H9 (cell line): ENCODE measurements around the gene COG3. TPM values are rescaled to one million over a fixed set of nuclear protein-coding genes. Genes with fewer than 3 reads are reported as not detected.

Experiments
- DNase-seq: peaks from one replicate; pipeline ENCODE4 v3.0.0-alpha.2; 2017
- H2AFZ ChIP-seq: one replicate; pipeline ENCODE4 v1.6.1; 2013; ENCODE audit warnings: mild to moderate bottlenecking, low read length, control low read depth, moderate library complexity
- H2AK5ac ChIP-seq: 2 replicates; pipeline ENCODE4 v1.6.1; 2013; ENCODE audit warnings: low read length, control low read depth, mixed read lengths; ENCODE audit not compliant: insufficient read length
- H2BK120ac ChIP-seq: one replicate; pipeline ENCODE4 v1.6.1; 2013; ENCODE audit warnings: low read depth, mild to moderate bottlenecking, low read length, control low read depth, inconsistent platforms; ENCODE audit not compliant: poor library complexity, severe bottlenecking
- H2BK12ac ChIP-seq: 2 replicates; pipeline ENCODE4 v1.6.1; 2013; ENCODE audit warnings: low read length, control low read depth, mixed read lengths, low read depth; ENCODE audit not compliant: insufficient read length
- H2BK15ac ChIP-seq: 2 replicates; pipeline ENCODE4 v1.6.1; 2013; ENCODE audit warnings: low read depth, low read length, control low read depth
- H2BK20ac ChIP-seq: one replicate; pipeline ENCODE4 v1.6.1; 2013; ENCODE audit warnings: low read depth, mild to moderate bottlenecking, low read length, control low read depth, inconsistent platforms; ENCODE audit not compliant: poor library complexity, severe bottlenecking
- H2BK5ac ChIP-seq: 2 replicates; pipeline ENCODE4 v1.6.1; 2013; ENCODE audit warnings: low read length, control low read depth, mixed read lengths; ENCODE audit not compliant: insufficient read length
- H3K14ac ChIP-seq: 2 replicates; pipeline ENCODE4 v1.6.1; 2013; ENCODE audit warnings: low read length, control low read depth; ENCODE audit not compliant: insufficient read depth
- H3K18ac ChIP-seq: 2 replicates; pipeline ENCODE4 v1.6.1; 2013; ENCODE audit warnings: low read depth, mild to moderate bottlenecking, mixed read lengths, low read length, control low read depth; ENCODE audit not compliant: insufficient read length
- H3K23ac ChIP-seq: 2 replicates; pipeline ENCODE4 v1.6.1; 2013; ENCODE audit warnings: low read length, control low read depth, mixed read lengths, low read depth; ENCODE audit not compliant: insufficient read length
- H3K23me2 ChIP-seq: 2 replicates; pipeline ENCODE4 v1.6.1; 2013; ENCODE audit warnings: low read depth, mild to moderate bottlenecking, mixed read lengths, low read length, control low read depth; ENCODE audit not compliant: insufficient read length, poor library complexity, severe bottlenecking
- H3K27ac ChIP-seq: 2 replicates; pipeline ENCODE4 v1.5.1; 2013; ENCODE audit warnings: low read length, control low read depth, mixed read lengths, low read depth; ENCODE audit not compliant: insufficient read length
- H3K27me3 ChIP-seq: 2 replicates; pipeline ENCODE4 v1.6.1; 2013; ENCODE audit warnings: low read length, control low read depth, inconsistent platforms; ENCODE audit not compliant: insufficient read depth
- H3K4ac ChIP-seq: 2 replicates; pipeline ENCODE4 v1.6.1; 2013; ENCODE audit warnings: low read depth, mild to moderate bottlenecking, control low read depth, inconsistent platforms, low read length, moderate library complexity
- H3K4me1 ChIP-seq: 2 replicates; pipeline ENCODE4 v1.6.1; 2013; ENCODE audit warnings: low read length, control low read depth, inconsistent platforms; ENCODE audit not compliant: insufficient read depth
- H3K4me2 ChIP-seq: 2 replicates; pipeline ENCODE4 v1.6.1; 2013; ENCODE audit warnings: low read length, control low read depth, mixed read lengths; ENCODE audit not compliant: insufficient read length, insufficient read depth
- H3K56ac ChIP-seq: 2 replicates; pipeline ENCODE4 v1.6.1; 2013; ENCODE audit warnings: low read depth, mild to moderate bottlenecking, mixed read lengths, low read length, control low read depth; ENCODE audit not compliant: insufficient read length
- H3K79me1 ChIP-seq: 2 replicates; pipeline ENCODE4 v1.6.1; 2013; ENCODE audit warnings: low read depth, mild to moderate bottlenecking, moderate library complexity, low read length, control low read depth, inconsistent platforms; ENCODE audit not compliant: insufficient read depth, poor library complexity, severe bottlenecking
- H3K79me2 ChIP-seq: 2 replicates; pipeline ENCODE4 v1.6.1; 2013; ENCODE audit warnings: low read length, control low read depth, inconsistent platforms; ENCODE audit not compliant: insufficient read depth
- H3K9ac ChIP-seq: 2 replicates; pipeline ENCODE4 v1.6.1; 2013; ENCODE audit warnings: low read length, control low read depth, mixed read lengths; ENCODE audit not compliant: insufficient read length; ENCODE audit errors: extremely low read depth
- H3K9me3 ChIP-seq: one replicate; pipeline ENCODE4 v1.6.1; 2013; ENCODE audit warnings: low read depth, low read length, inconsistent platforms; ENCODE audit not compliant: control insufficient read depth
- H3T11ph ChIP-seq: one replicate; pipeline ENCODE4 v1.6.1; 2013; ENCODE audit warnings: mild to moderate bottlenecking, low read length, control low read depth, inconsistent platforms
- H4K20me1 ChIP-seq: one replicate; pipeline ENCODE4 v1.6.1; 2013; ENCODE audit not compliant: control insufficient read depth, insufficient read length, insufficient read depth
- H4K5ac ChIP-seq: 2 replicates; pipeline ENCODE4 v1.6.1; 2013; ENCODE audit warnings: low read depth, mild to moderate bottlenecking, mixed read lengths, low read length, control low read depth; ENCODE audit not compliant: insufficient read length
- H4K8ac ChIP-seq: replicated peaks from 2 replicates; pipeline ENCODE4 v1.6.1; 2013; ENCODE audit warnings: low read length, control low read depth, mixed read lengths, low read depth; ENCODE audit not compliant: insufficient read length
- H4K91ac ChIP-seq: 2 replicates; pipeline ENCODE4 v1.6.1; 2013; ENCODE audit warnings: low read depth, mild to moderate bottlenecking, moderate library complexity, mixed read lengths, low read length, control low read depth; ENCODE audit not compliant: insufficient read length
- H3K27ac Mint-ChIP-seq, 3 experiments: 2 replicates in 2 of 3; 3 replicates in 1 of 3; pipeline ENCODE4 v1.8.0; 2020 to 2021; ENCODE audit warnings: mixed read lengths in 3 of 3, mild to moderate bottlenecking in 1 of 3, moderate library complexity in 1 of 3
- H3K27me3 Mint-ChIP-seq: 2 replicates; pipeline ENCODE4 v1.8.0; 2021; ENCODE audit warnings: low read depth, mild to moderate bottlenecking, moderate library complexity, mixed read lengths
- H3K36me3 Mint-ChIP-seq, 3 experiments: 2 replicates in 2 of 3; 3 replicates in 1 of 3; pipeline ENCODE4 v1.8.0; 2020 to 2021; ENCODE audit warnings: low read depth in 3 of 3, mixed read lengths in 3 of 3; ENCODE audit not compliant: insufficient read depth in 1 of 3
- H3K4me1 Mint-ChIP-seq, 2 experiments: 2 replicates each; pipeline ENCODE4 v1.8.0; 2020; ENCODE audit warnings: mixed read lengths in 2 of 2
- H3K4me3 Mint-ChIP-seq, 2 experiments: 2 replicates in 1 of 2; 3 replicates in 1 of 2; pipeline ENCODE4 v1.8.0; 2020 to 2021; ENCODE audit warnings: mild to moderate bottlenecking in 2 of 2, mixed read lengths in 2 of 2, moderate library complexity in 1 of 2
- H3K9me3 Mint-ChIP-seq, 2 experiments: 2 replicates in 1 of 2; 3 replicates in 1 of 2; pipeline ENCODE4 v1.8.0; 2020; ENCODE audit warnings: mild to moderate bottlenecking in 2 of 2, mixed read lengths in 2 of 2, moderate library complexity in 1 of 2
- WGBS: extraction: QIAGEN DNeasy Blood & Tissue Kit; methylation state at CpG from one replicate; pipeline ENCODE4 v1.1.7; 2013; ENCODE audit warnings: missing lambda C conversion rate, low lambda C conversion rate, mixed read lengths; ENCODE audit not compliant: insufficient read length; ENCODE audit errors: extremely low coverage; 5-methylcytosine and 5-hydroxymethylcytosine counted together
- total RNA-seq: library from RNA; stranded (reverse); gene quantifications from 2 replicates; pipeline ENCODE4 v1.2.1, GENCODE V29; 2021
- TF ChIP-seq, protein P1 (sequence below): fragments of 200-600 bp; sonication (generic); conservative IDR thresholded peaks from 3 replicates; pipeline ENCODE4 v1.8.0; 2021; ENCODE audit warnings: antibody characterized with exemption, mild to moderate bottlenecking

The COG3 gene
- total RNA-seq, 1 experiment from 2014 or later, result 16.5 TPM

DNA sequence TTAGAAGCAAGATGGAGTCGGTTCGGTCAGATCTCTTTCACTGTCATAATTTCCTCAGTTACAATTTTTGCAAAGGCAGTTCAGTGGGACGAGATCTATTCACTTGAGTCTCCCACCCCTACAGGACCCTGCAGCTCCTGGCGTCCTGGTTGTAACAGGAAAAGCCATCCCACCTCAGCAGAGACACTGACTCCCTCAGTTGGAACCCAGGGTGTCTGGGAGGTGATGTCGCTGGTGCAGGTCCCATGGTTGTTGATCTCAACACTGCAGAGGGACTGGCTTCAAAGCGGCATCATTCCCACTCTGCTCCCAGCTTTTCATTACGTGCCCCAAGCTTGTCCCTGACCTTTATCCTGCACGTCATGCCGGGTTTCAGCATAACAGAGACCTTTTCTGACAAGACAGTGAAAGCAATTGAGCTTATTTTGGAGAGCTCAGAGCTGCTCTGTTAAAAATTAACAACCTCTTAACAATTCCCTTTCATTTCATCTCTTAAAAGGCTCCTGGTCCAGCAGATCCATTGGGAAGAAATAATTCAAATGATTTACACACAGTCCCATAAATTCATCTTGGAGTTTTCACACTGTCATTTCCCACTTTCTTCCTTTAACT is 17.6 kb upstream of the COG3 start:
- Histone ChIP-seq H4K91ac (no peak overlapping the region), H2AFZ (peak overlapping the region; percentile 42), H3K23me2 (no peaks in the 10 kb centered on the region), H3K56ac (no peak overlapping the region), H3K79me2 (no peaks in the 10 kb centered on the region), H3K9ac (no peak overlapping the region), H3K14ac (peak overlapping the region; percentile 73), H3K9me3 (no peaks in the 10 kb centered on the region), H2BK15ac (no peak overlapping the region), H4K20me1 (no peaks in the 10 kb centered on the region), H3K18ac (no peak overlapping the region), H3K4ac (no peak overlapping the region), H2BK5ac (peak overlapping the region; percentile 72), H2BK120ac (no peak overlapping the region), H3K27ac (no peak overlapping the region), H3K79me1 (no peaks in the 10 kb centered on the region), H3K27me3 (no peaks in the 10 kb centered on the region), H3K23ac (no peak overlapping the region), H4K8ac (no peak overlapping the region), H3K4me2 (no peak overlapping the region), H2AK5ac (no peak overlapping the region), H3T11ph (no peak overlapping the region), H2BK12ac (no peak overlapping the region), H3K4me1 (no peaks in the 10 kb centered on the region), H4K5ac (peak overlapping the region; percentile 87), H2BK20ac (no peak overlapping the region)
- WGBS, result no CpG with 5 or more reads among the region's 9 CpGs
- no peak for DNase-seq
- H3K36me3 Mint-ChIP-seq, result no peaks in the 10 kb centered on the region
- H3K27ac Mint-ChIP-seq, result peak overlapping the region in 1 of 3 experiments; percentile 32; a peak in 1 of 7 replicates
- TF ChIP-seq, protein P1, sequence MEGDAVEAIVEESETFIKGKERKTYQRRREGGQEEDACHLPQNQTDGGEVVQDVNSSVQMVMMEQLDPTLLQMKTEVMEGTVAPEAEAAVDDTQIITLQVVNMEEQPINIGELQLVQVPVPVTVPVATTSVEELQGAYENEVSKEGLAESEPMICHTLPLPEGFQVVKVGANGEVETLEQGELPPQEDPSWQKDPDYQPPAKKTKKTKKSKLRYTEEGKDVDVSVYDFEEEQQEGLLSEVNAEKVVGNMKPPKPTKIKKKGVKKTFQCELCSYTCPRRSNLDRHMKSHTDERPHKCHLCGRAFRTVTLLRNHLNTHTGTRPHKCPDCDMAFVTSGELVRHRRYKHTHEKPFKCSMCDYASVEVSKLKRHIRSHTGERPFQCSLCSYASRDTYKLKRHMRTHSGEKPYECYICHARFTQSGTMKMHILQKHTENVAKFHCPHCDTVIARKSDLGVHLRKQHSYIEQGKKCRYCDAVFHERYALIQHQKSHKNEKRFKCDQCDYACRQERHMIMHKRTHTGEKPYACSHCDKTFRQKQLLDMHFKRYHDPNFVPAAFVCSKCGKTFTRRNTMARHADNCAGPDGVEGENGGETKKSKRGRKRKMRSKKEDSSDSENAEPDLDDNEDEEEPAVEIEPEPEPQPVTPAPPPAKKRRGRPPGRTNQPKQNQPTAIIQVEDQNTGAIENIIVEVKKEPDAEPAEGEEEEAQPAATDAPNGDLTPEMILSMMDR, result no peak
- no peaks in the 10 kb centered on the region for H3K9me3 Mint-ChIP-seq
- 0 out of 2 replicates have a peak, but pooled peaks cover 2% of the 10 kb centered on the region for H3K27me3 Mint-ChIP-seq
- no peak overlapping the region for H3K4me3 Mint-ChIP-seq
- H3K4me1 Mint-ChIP-seq, result peaks cover 11 to 17% of the 10 kb centered on the region in 2 experiments
